LNCaP clone FGC (cell line): ENCODE results near the gene PPP2R1B.

Experiments
- DNase-seq: peaks from one replicate; pipeline ENCODE4 v3.0.0-alpha.2; 2011; ENCODE audit warnings: low read depth
- H3K4me3 ChIP-seq: 2 replicates; pipeline ENCODE4 v1.5.1; 2011; ENCODE audit warnings: mild to moderate bottlenecking, low read depth, low read length, control low read depth
- CTCF ChIP-seq: IDR thresholded peaks from 2 replicates; pipeline ENCODE4 v1.5.1; 2012; ENCODE audit warnings: mild to moderate bottlenecking; ENCODE audit not compliant: control insufficient read depth, insufficient read depth; ENCODE audit errors: extremely low read depth

The PPP2R1B gene

GRCh38 chr11:111808834-111809233, 42.6 kb upstream of the PPP2R1B start:
- TF ChIP-seq CTCF = no peak
- H3K4me3 ChIP-seq = no peak overlapping the region
- DNase-seq = no peak

- DNase-seq = no peak
- no peak for TF ChIP-seq CTCF
- H3K4me3 ChIP-seq = no peak overlapping the region
Observed at GRCh38 chr11:111808063-111808588, 41.9 kb upstream of the PPP2R1B start.

- H3K4me3 ChIP-seq = no peak overlapping the region
- DNase-seq = no peak
- TF ChIP-seq CTCF = no peak
Observed at GRCh38 chr11:111807076-111807475, 40.9 kb upstream of the PPP2R1B start.

- no peak for TF ChIP-seq CTCF
- DNase-seq = no peak
- no peak overlapping the region for H3K4me3 ChIP-seq
Observed at GRCh38 chr11:111801135-111801534, 34.9 kb upstream of the PPP2R1B start.

- no peak overlapping the region for H3K4me3 ChIP-seq
- DNase-seq = no peak
- TF ChIP-seq CTCF = no peak
Observed at GRCh38 chr11:111798279-111798678, 32.1 kb upstream of the PPP2R1B start.

GRCh38 chr11:111797145-111797581, 31.0 kb upstream of the PPP2R1B start:
- H3K4me3 ChIP-seq = no peak overlapping the region
- peak; percentile 98 for DNase-seq
- no peak for TF ChIP-seq CTCF

GRCh38 chr11:111796696-111797095, 30.5 kb upstream of the PPP2R1B start:
- no peak overlapping the region for H3K4me3 ChIP-seq
- TF ChIP-seq CTCF = no peak
- no peak for DNase-seq
